ENCODE data around the gene DHX34.

Gene DHX34

GRCh38 chr19:47316513-47316912, 32.6 kb upstream of the DHX34 start:
- no peaks in the 10 kb centered on the region for H3K27me3 ChIP-seq (ENCODE audit: insufficient read depth, insufficient read length)
- no peaks in the 10 kb centered on the region for H3K4me1 ChIP-seq (ENCODE audit: insufficient read depth, insufficient read length)
- TF ChIP-seq ZNF274 (IDR thresholded peaks at IDR 0.05; ENCODE audit: low read depth, low read length) (no peak), YY1 (IDR thresholded peaks at IDR 0.05; ENCODE audit: insufficient read depth, insufficient read length) (no peak), SUZ12 (IDR thresholded peaks at IDR 0.05; ENCODE audit: extremely low read depth, insufficient read depth, insufficient read length) (no peak)
- H3K36me3 ChIP-seq (ENCODE audit: insufficient read depth, insufficient read length, low read length), result no peaks in the 10 kb centered on the region
- DNase-seq (ENCODE audit: low read depth, low spot score), result no peak
- no peak overlapping the region for H3K9ac ChIP-seq (ENCODE audit: insufficient read length, low read depth)
- no peak overlapping the region for H3K4me3 ChIP-seq (ENCODE audit: insufficient read length, low read depth)
- no peaks in the 10 kb centered on the region for H3K9me3 ChIP-seq (ENCODE audit: insufficient read depth, low read length)

GRCh38 chr19:47319923-47320871, 28.9 kb upstream of the DHX34 start:
- no peak for DNase-seq (ENCODE audit: low read depth, low spot score)
- H3K36me3 ChIP-seq (ENCODE audit: insufficient read depth, insufficient read length, low read length), result no peaks in the 10 kb centered on the region
- no peaks in the 10 kb centered on the region for H3K9me3 ChIP-seq (ENCODE audit: insufficient read depth, low read length)
- H3K4me1 ChIP-seq (ENCODE audit: insufficient read depth, insufficient read length), result no peaks in the 10 kb centered on the region
- no peak overlapping the region for H3K9ac ChIP-seq (ENCODE audit: insufficient read length, low read depth)
- no peaks in the 10 kb centered on the region for H3K27me3 ChIP-seq (ENCODE audit: insufficient read depth, insufficient read length)
- no peak overlapping the region for H3K4me3 ChIP-seq (ENCODE audit: insufficient read length, low read depth)
- TF ChIP-seq YY1 (IDR thresholded peaks at IDR 0.05; ENCODE audit: insufficient read depth, insufficient read length), result no peak
- TF ChIP-seq SUZ12 (IDR thresholded peaks at IDR 0.05; ENCODE audit: extremely low read depth, insufficient read depth, insufficient read length), result no peak
- no peak for TF ChIP-seq ZNF274 (IDR thresholded peaks at IDR 0.05; ENCODE audit: low read depth, low read length)

DNA sequence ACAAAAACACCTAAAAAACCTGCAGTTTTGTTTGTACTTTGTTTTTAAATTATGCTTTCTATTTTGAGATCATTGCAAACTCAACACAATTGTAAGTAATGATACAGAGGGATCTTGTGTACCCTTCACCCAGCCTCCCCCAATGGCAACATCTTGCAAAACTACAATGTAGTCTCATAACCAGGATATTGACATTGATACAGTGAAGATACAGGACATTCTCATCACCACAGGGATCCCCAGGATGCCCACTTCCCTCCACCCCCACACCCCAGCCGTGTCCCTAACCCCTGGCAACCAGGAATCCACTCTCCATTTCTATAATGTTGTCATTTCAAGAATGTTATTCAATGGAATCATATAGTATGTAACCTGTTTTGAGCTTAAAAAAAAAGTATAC, 27.5 kb upstream of the DHX34 start:
- TF ChIP-seq ZNF274 (IDR thresholded peaks at IDR 0.05; ENCODE audit: low read depth, low read length) (no peak), SUZ12 (IDR thresholded peaks at IDR 0.05; ENCODE audit: extremely low read depth, insufficient read depth, insufficient read length) (no peak), YY1 (IDR thresholded peaks at IDR 0.05; ENCODE audit: insufficient read depth, insufficient read length) (no peak)
- no peak for DNase-seq (ENCODE audit: low read depth, low spot score)
- Histone ChIP-seq H3K36me3 (ENCODE audit: insufficient read depth, insufficient read length, low read length) (no peaks in the 10 kb centered on the region), H3K4me3 (ENCODE audit: insufficient read length, low read depth) (no peak overlapping the region), H3K9me3 (ENCODE audit: insufficient read depth, low read length) (no peaks in the 10 kb centered on the region), H3K9ac (ENCODE audit: insufficient read length, low read depth) (no peak overlapping the region), H3K27me3 (ENCODE audit: insufficient read depth, insufficient read length) (no peaks in the 10 kb centered on the region), H3K4me1 (ENCODE audit: insufficient read depth, insufficient read length) (no peaks in the 10 kb centered on the region)

GRCh38 chr19:47322058-47322457, 27.1 kb upstream of the DHX34 start:
- Histone ChIP-seq H3K36me3 (ENCODE audit: insufficient read depth, insufficient read length, low read length) (no peaks in the 10 kb centered on the region), H3K9me3 (ENCODE audit: insufficient read depth, low read length) (no peaks in the 10 kb centered on the region), H3K27me3 (ENCODE audit: insufficient read depth, insufficient read length) (no peaks in the 10 kb centered on the region), H3K9ac (ENCODE audit: insufficient read length, low read depth) (no peak overlapping the region), H3K4me1 (ENCODE audit: insufficient read depth, insufficient read length) (no peaks in the 10 kb centered on the region), H3K4me3 (ENCODE audit: insufficient read length, low read depth) (no peak overlapping the region)
- no peak for DNase-seq (ENCODE audit: low read depth, low spot score)
- no peak for TF ChIP-seq YY1 (IDR thresholded peaks at IDR 0.05; ENCODE audit: insufficient read depth, insufficient read length)
- no peak for TF ChIP-seq SUZ12 (IDR thresholded peaks at IDR 0.05; ENCODE audit: extremely low read depth, insufficient read depth, insufficient read length)
- no peak for TF ChIP-seq ZNF274 (IDR thresholded peaks at IDR 0.05; ENCODE audit: low read depth, low read length)

- no peak for DNase-seq (ENCODE audit: low read depth, low spot score)
- Histone ChIP-seq H3K4me1 (ENCODE audit: insufficient read depth, insufficient read length) (no peaks in the 10 kb centered on the region), H3K36me3 (ENCODE audit: insufficient read depth, insufficient read length, low read length) (no peaks in the 10 kb centered on the region), H3K9ac (ENCODE audit: insufficient read length, low read depth) (no peak overlapping the region), H3K4me3 (ENCODE audit: insufficient read length, low read depth) (no peak overlapping the region), H3K9me3 (ENCODE audit: insufficient read depth, low read length) (no peaks in the 10 kb centered on the region), H3K27me3 (ENCODE audit: insufficient read depth, insufficient read length) (no peaks in the 10 kb centered on the region)
- TF ChIP-seq SUZ12 (IDR thresholded peaks at IDR 0.05; ENCODE audit: extremely low read depth, insufficient read depth, insufficient read length) (no peak), ZNF274 (IDR thresholded peaks at IDR 0.05; ENCODE audit: low read depth, low read length) (no peak), YY1 (IDR thresholded peaks at IDR 0.05; ENCODE audit: insufficient read depth, insufficient read length) (no peak)
Observed at GRCh38 chr19:47323409-47323808, 25.7 kb upstream of the DHX34 start.

- H3K4me3 ChIP-seq (ENCODE audit: insufficient read length, low read depth), result no peak overlapping the region
Observed at GRCh38 chr19:47323872-47324271, 25.2 kb upstream of the DHX34 start.

GRCh38 chr19:47324502-47324901, 24.6 kb upstream of the DHX34 start:
- DNase-seq (ENCODE audit: low read depth, low spot score), result no peak
- no peaks in the 10 kb centered on the region for H3K27me3 ChIP-seq (ENCODE audit: insufficient read depth, insufficient read length)

More at GRCh38 chr19:47323872-47324271, 25.2 kb upstream of the DHX34 start:
- Histone ChIP-seq H3K27me3 (ENCODE audit: insufficient read depth, insufficient read length) (no peaks in the 10 kb centered on the region), H3K9me3 (ENCODE audit: insufficient read depth, low read length) (no peaks in the 10 kb centered on the region), H3K4me1 (ENCODE audit: insufficient read depth, insufficient read length) (no peaks in the 10 kb centered on the region), H3K9ac (ENCODE audit: insufficient read length, low read depth) (no peak overlapping the region), H3K36me3 (ENCODE audit: insufficient read depth, insufficient read length, low read length) (no peaks in the 10 kb centered on the region)
- no peak for DNase-seq (ENCODE audit: low read depth, low spot score)
- no peak for TF ChIP-seq SUZ12 (IDR thresholded peaks at IDR 0.05; ENCODE audit: extremely low read depth, insufficient read depth, insufficient read length)
- no peak for TF ChIP-seq ZNF274 (IDR thresholded peaks at IDR 0.05; ENCODE audit: low read depth, low read length)
- TF ChIP-seq YY1 (IDR thresholded peaks at IDR 0.05; ENCODE audit: insufficient read depth, insufficient read length), result no peak

More at GRCh38 chr19:47324502-47324901, 24.6 kb upstream of the DHX34 start:
- Histone ChIP-seq H3K9me3 (ENCODE audit: insufficient read depth, low read length) (no peaks in the 10 kb centered on the region), H3K4me1 (ENCODE audit: insufficient read depth, insufficient read length) (no peaks in the 10 kb centered on the region), H3K9ac (ENCODE audit: insufficient read length, low read depth) (no peak overlapping the region), H3K4me3 (ENCODE audit: insufficient read length, low read depth) (no peak overlapping the region), H3K36me3 (ENCODE audit: insufficient read depth, insufficient read length, low read length) (no peaks in the 10 kb centered on the region)
- TF ChIP-seq SUZ12 (IDR thresholded peaks at IDR 0.05; ENCODE audit: extremely low read depth, insufficient read depth, insufficient read length) (no peak), ZNF274 (IDR thresholded peaks at IDR 0.05; ENCODE audit: low read depth, low read length) (no peak), YY1 (IDR thresholded peaks at IDR 0.05; ENCODE audit: insufficient read depth, insufficient read length) (no peak)

Data from NT2/D1 (cell line).